HL-60 (cell line): ENCODE measurements around the gene ALK.

Source experiments
- CTCF ChIP-seq: IDR thresholded peaks from one replicate; pipeline ENCODE4 v1.5.1; 2011; ENCODE audit warnings: low read length, control low read depth, inconsistent platforms; ENCODE audit not compliant: insufficient read depth
- GABPA ChIP-seq: IDR thresholded peaks from 2 replicates; pipeline ENCODE4 v1.6.1; 2012; ENCODE audit warnings: low read depth
- POLR2AphosphoS5 ChIP-seq: IDR thresholded peaks from 2 replicates; pipeline ENCODE4 v1.6.1; 2012; ENCODE audit warnings: low read depth
- TF ChIP-seq, protein P1 (sequence below): IDR thresholded peaks from 2 replicates; pipeline ENCODE4 v1.6.1; 2012; ENCODE audit warnings: low read depth; ENCODE audit not compliant: insufficient replicate concordance

DNA sequence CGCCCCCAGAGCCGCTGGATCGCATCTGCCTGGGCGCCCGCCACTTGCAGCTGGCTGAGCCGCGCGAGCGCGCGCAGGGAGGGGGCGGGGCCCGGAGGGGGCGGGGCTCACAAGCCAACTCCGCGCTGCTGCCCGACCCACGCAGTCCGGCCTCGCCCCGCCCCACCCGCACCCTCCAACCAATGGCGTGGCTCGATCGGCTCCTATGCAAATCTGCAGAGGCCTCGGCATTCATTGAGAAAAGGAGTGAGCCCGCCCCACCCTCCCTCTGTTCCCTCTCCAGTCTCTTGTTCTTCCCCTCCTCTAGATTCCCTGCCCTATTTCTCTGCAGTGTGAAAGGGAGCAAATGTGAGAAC, at the start of gene ALK:
- TF ChIP-seq CTCF (no peak), POLR2AphosphoS5 (no peak), GABPA (no peak)
- TF ChIP-seq, protein P1, sequence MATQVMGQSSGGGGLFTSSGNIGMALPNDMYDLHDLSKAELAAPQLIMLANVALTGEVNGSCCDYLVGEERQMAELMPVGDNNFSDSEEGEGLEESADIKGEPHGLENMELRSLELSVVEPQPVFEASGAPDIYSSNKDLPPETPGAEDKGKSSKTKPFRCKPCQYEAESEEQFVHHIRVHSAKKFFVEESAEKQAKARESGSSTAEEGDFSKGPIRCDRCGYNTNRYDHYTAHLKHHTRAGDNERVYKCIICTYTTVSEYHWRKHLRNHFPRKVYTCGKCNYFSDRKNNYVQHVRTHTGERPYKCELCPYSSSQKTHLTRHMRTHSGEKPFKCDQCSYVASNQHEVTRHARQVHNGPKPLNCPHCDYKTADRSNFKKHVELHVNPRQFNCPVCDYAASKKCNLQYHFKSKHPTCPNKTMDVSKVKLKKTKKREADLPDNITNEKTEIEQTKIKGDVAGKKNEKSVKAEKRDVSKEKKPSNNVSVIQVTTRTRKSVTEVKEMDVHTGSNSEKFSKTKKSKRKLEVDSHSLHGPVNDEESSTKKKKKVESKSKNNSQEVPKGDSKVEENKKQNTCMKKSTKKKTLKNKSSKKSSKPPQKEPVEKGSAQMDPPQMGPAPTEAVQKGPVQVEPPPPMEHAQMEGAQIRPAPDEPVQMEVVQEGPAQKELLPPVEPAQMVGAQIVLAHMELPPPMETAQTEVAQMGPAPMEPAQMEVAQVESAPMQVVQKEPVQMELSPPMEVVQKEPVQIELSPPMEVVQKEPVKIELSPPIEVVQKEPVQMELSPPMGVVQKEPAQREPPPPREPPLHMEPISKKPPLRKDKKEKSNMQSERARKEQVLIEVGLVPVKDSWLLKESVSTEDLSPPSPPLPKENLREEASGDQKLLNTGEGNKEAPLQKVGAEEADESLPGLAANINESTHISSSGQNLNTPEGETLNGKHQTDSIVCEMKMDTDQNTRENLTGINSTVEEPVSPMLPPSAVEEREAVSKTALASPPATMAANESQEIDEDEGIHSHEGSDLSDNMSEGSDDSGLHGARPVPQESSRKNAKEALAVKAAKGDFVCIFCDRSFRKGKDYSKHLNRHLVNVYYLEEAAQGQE: no peak
